Left lung (tissue), 10 donors: ENCODE measurements around the gene SMAD7. TPM values are rescaled to one million over a fixed set of nuclear protein-coding genes. Genes with fewer than 3 reads are reported as not detected.

Experiments used
- ATAC-seq: fragments of 200-7000 bp; cut with Tn5 transposase; one replicate; pipeline ENCODE4 v1.9.1; 2020; ENCODE audit warnings: moderate library complexity
- DNase-seq, 4 donors: peaks; one replicate each; pipeline ENCODE4 v3.0.0-alpha.2; 2013 to 2020
- H3K27ac ChIP-seq, 2 donors: fragments of 200-600 bp; sonication (generic) in 1 of 2; one replicate each; pipeline versions ENCODE4 v1.5.0 to v1.8.0; 2020 to 2021
- H3K27me3 ChIP-seq, 2 donors: fragments of 200-600 bp; sonication (generic) in 1 of 2; one replicate each; pipeline versions ENCODE4 v1.5.0 to v1.8.0; 2020 to 2021
- H3K36me3 ChIP-seq, 2 donors: fragments of 200-600 bp; sonication (generic) in 1 of 2; one replicate each; pipeline versions ENCODE4 v1.5.0 to v1.8.0; 2020 to 2021
- H3K4me1 ChIP-seq, 2 donors: fragments of 200-600 bp; one replicate each; pipeline ENCODE4 v1.8.0; 2021
- H3K4me3 ChIP-seq, 2 donors: fragments of 200-600 bp; sonication (generic) in 1 of 2; one replicate each; pipeline versions ENCODE4 v1.5.0 to v1.8.0; 2020 to 2021; ENCODE audit warnings: mild to moderate bottlenecking in 1 of 2
- H3K9me3 ChIP-seq, 2 donors: fragments of 200-600 bp; sonication (generic) in 1 of 2; one replicate each; pipeline versions ENCODE4 v1.5.0 to v1.8.0; 2020 to 2021
- intact Hi-C, 2 donors: fragments of 100-400 bp; cut with DNase I; formaldehyde crosslinking; loops; one replicate each; pipeline versions ENCODE4 v1.11.2 to v1.14.2; 2022
- polyA plus RNA-seq, 6 donors: library from polyadenylated mRNA; unstranded; fragments of 120-200 nt; gene quantifications; one replicate each; pipeline ENCODE4 v1.2.1, GENCODE V29; 2013; ENCODE audit not compliant: insufficient read length in 6 of 6
- total RNA-seq, 2 donors: library from RNA; stranded (reverse); fragmentation: NEBNext Ultra II Directional; extraction: Animal tissue kit (Norgen Biotek cat#: 25700); gene quantifications; one replicate each; pipeline ENCODE4 v1.2.1, GENCODE V29; 2021
- TF ChIP-seq, protein P1 (sequence below), 2 donors: fragments of 200-600 bp; sonication (generic) in 1 of 2; IDR thresholded peaks; one replicate each; pipeline versions ENCODE4 v1.5.0 to v1.8.0; 2021; ENCODE audit warnings: antibody characterized with exemption in 2 of 2
- donor health status: DM: no; HTN: yes; CAD: no.
- donor health status: DM: no; HTN: no; CAD: no.

Gene SMAD7
- total and polyA plus RNA-seq, 8 donors: 43.3 to 71.2 (median 61.9) TPM

DNA sequence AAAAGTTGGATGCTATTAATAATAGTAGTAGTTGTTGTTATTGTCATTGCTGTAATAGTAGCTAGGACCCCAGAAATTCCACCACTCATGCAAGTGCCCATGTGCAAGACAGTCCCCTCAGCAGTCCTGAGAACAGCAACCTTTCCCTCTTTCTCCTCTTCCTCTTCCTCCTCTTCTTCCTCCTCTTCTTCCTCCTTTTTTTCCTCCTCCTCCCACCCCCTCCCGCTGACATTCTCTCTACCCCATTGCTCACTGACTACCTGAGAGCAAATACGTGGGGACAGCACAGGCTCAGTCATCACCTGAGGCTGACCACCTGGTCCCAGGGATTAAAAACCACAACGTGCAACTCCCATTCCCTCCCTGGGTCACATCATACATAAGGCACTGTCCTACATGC, 41.8 kb downstream of the SMAD7 start:
- ATAC-seq: no peak
- no peak for DNase-seq
- H3K27ac ChIP-seq: no peak overlapping the region
- H3K9me3 ChIP-seq: no peaks in the 10 kb centered on the region
- no peaks in the 10 kb centered on the region for H3K36me3 ChIP-seq
- intact Hi-C loops: no loop called here
- no peaks in the 10 kb centered on the region for H3K27me3 ChIP-seq
- H3K4me1 ChIP-seq: no peaks in the 10 kb centered on the region
- TF ChIP-seq, protein P1, sequence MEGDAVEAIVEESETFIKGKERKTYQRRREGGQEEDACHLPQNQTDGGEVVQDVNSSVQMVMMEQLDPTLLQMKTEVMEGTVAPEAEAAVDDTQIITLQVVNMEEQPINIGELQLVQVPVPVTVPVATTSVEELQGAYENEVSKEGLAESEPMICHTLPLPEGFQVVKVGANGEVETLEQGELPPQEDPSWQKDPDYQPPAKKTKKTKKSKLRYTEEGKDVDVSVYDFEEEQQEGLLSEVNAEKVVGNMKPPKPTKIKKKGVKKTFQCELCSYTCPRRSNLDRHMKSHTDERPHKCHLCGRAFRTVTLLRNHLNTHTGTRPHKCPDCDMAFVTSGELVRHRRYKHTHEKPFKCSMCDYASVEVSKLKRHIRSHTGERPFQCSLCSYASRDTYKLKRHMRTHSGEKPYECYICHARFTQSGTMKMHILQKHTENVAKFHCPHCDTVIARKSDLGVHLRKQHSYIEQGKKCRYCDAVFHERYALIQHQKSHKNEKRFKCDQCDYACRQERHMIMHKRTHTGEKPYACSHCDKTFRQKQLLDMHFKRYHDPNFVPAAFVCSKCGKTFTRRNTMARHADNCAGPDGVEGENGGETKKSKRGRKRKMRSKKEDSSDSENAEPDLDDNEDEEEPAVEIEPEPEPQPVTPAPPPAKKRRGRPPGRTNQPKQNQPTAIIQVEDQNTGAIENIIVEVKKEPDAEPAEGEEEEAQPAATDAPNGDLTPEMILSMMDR (IDR thresholded peaks at IDR 0.05): no peak
- H3K4me3 ChIP-seq: no peak overlapping the region

DNA sequence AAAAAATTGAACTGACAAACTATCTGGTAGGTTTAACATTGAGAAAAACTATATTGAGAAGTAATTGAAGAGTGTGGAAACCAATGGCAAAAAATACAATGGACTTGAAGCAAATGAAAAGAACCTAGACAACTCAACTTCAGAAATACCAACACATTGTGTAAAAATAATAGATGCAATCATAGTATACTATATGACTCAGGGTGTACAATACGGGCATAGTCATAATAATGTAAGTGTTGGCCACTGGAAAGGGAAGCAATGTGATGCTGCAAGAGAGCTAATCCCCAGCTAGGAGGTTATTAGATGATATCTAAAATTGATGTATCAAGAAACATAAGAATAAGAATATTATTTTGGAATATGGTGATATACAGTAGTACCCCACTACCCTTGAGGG, 45.3 kb downstream of the SMAD7 start:
- intact Hi-C loops: no loop called here
- Histone ChIP-seq H3K4me1 (peaks cover 14 to 22% of the 10 kb centered on the region in 2 donors), H3K27ac (no peak overlapping the region), H3K4me3 (no peak overlapping the region), H3K36me3 (no peaks in the 10 kb centered on the region), H3K27me3 (no peaks in the 10 kb centered on the region), H3K9me3 (no peaks in the 10 kb centered on the region)
- ATAC-seq: no peak
- DNase-seq: no peak
- TF ChIP-seq, protein P1 (IDR thresholded peaks at IDR 0.05): no peak

DNA sequence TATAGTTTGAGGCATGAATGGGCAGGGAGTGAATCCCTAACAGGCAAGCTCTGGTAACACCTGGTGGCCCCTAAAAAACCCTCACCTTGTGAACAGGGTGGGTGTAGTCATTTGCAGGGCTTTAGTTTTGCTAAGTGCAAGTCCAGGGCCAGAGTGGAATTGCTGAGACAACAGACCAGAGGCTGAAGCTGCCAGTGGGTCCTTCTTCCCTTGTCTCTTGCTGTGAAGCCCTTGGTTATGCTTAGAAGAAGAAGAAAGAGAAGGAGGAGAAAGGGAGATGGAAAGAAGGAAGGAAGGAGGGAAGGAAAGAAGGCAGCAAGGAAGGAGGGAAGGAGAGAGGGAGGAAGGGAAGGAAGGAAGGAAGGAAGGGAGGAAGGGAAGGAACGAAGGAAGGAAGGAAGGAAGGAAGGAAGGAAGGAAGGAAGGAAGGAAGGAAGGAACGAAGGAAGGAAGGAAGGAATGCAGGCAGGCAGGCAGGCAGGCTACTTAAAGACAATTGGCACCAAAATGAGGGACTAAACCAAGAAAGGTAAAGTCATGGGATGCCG, 45.8 kb downstream of the SMAD7 start:
- Histone ChIP-seq H3K27me3 (no peaks in the 10 kb centered on the region), H3K9me3 (no peaks in the 10 kb centered on the region), H3K27ac (no peak overlapping the region), H3K4me1 (peaks cover 14 to 22% of the 10 kb centered on the region in 2 donors), H3K4me3 (no peak overlapping the region), H3K36me3 (no peaks in the 10 kb centered on the region)
- TF ChIP-seq, protein P1 (IDR thresholded peaks at IDR 0.05): no peak
- intact Hi-C loops: no loop called here
- ATAC-seq (no peak), DNase-seq (peak in 1 of 4 donors; percentile 9)

DNA sequence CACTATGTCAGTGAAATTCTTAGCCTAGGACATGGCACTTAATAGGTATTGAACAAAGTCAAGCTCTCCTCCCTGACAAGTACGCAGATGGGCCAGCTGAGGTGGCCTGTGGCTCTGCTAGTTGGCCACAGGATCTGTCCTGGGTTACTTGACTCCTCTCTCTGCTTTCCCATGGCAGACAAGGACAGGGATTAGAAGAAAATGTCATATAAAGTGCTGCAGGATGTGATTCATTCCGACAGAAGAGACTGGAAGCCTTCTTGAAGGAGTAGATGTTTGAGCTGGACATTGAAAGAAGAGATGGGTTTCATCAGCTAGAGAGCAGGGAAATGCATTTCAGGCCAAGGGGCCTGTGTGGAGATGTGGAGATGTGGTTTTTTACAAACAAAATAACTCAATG, 46.7 kb downstream of the SMAD7 start:
- no peaks in the 10 kb centered on the region for H3K9me3 ChIP-seq
- peaks cover 14 to 22% of the 10 kb centered on the region in 2 donors for H3K4me1 ChIP-seq
- H3K4me3 ChIP-seq: no peak overlapping the region
- TF ChIP-seq, protein P1 (IDR thresholded peaks at IDR 0.05): no peak
- no peaks in the 10 kb centered on the region for H3K36me3 ChIP-seq
- no peaks in the 10 kb centered on the region for H3K27me3 ChIP-seq
- peak in 1 of 4 donors; percentile 11 for DNase-seq
- ATAC-seq: no peak
- peak overlapping the region; percentile 69 to 78 for H3K27ac ChIP-seq
- intact Hi-C loops: no loop called here

DNA sequence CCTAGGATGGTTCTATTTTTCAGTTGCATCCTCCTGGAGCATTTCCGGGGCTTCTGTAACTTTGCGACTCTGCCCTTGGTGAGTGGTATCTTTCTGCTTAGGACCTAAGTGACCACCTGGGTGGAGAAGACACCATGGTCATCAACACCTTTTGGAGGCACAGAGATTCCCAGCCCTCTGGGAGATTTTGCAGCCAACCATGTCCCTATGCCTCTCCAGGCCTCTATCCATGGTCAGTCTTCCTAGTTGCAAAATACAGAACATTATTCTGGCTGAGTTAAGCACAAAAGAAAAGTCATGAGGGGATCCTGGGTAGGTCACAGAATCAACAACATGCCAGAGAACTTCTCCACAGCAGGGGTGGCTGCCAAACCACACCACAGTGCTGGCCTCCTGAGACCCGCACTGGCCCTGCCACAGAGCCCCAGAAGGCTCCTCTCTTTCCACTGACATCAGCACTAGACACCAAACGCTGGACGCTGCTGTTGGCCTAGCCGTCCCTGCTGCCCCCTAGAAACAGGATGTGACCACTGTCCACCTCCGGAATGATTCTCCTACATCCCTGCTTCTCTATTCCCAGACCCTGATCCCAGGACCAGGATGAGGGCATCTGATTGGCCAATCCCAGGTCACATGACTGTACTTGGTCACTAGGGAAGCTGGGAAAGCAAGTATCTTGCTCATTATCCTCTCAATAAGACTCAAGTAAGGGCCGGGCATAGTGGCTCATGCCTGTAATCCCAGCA, 47.7 kb downstream of the SMAD7 start:
- Histone ChIP-seq H3K4me3 (no peak overlapping the region), H3K36me3 (no peaks in the 10 kb centered on the region), H3K27ac (peak overlapping the region; percentile 69 to 78), H3K27me3 (no peaks in the 10 kb centered on the region), H3K9me3 (no peaks in the 10 kb centered on the region), H3K4me1 (peaks cover 14 to 28% of the 10 kb centered on the region in 2 donors)
- ATAC-seq (peak; percentile 48), DNase-seq (peak in 1 of 4 donors; percentile 77)
- TF ChIP-seq, protein P1 (IDR thresholded peaks at IDR 0.05): no peak
- intact Hi-C loops: no loop called here
